ENCODE results near the gene SLC41A3. TPM values are rescaled to one million over a fixed set of nuclear protein-coding genes. Genes with fewer than 3 reads are reported as not detected.

SLC41A3 gene
- total and polyA plus RNA-seq, 2 of the 4 experiments (the other 2 are of a cell fraction) = 30.5 to 43.5 TPM

GRCh38 chr3:126124148-126124868 is 40.4 kb upstream of the SLC41A3 start:
- Histone ChIP-seq H3K4me1 (ENCODE audit: control insufficient read depth, insufficient read depth, low read length) (no peaks in the 10 kb centered on the region), H3K9me1 (ENCODE audit: insufficient read depth, low read length) (no peaks in the 10 kb centered on the region), H2BK120ac (ENCODE audit: low read depth, low read length) (no peak overlapping the region), H3K4ac (ENCODE audit: low read depth, low read length) (no peak overlapping the region), H4K5ac (ENCODE audit: low read depth, low read length) (no peak overlapping the region), H4K8ac (ENCODE audit: low read depth in 2 of 2, low read length in 2 of 2) (no peak overlapping the region), H3K9ac (ENCODE audit: low read depth, low read length) (no peak overlapping the region), H3K36me3 (ENCODE audit: control insufficient read depth, insufficient read depth, low read length) (no peaks in the 10 kb centered on the region), H3K14ac (replicated peaks; ENCODE audit: low read depth, low read length) (no peak overlapping the region), H2BK20ac (ENCODE audit: low read depth, low read length) (no peak overlapping the region), H3K56ac (ENCODE audit: extremely low read depth, insufficient read depth, low read length) (no peak overlapping the region), H2AK9ac (replicated peaks; ENCODE audit: low read depth, low read length, poor library complexity) (no peak overlapping the region), H2AK5ac (ENCODE audit: low read depth, low read length) (no peak overlapping the region), H4K20me1 (ENCODE audit: insufficient read depth, low read length) (no peaks in the 10 kb centered on the region), H3K4me2 (ENCODE audit: low read depth, low read length) (no peak overlapping the region), H2AFZ (replicated peaks; ENCODE audit: low read length, poor library complexity) (no peak overlapping the region), H3K79me1 (ENCODE audit: low read depth in 1 of 2, low read length in 2 of 2) (no peaks in the 10 kb centered on the region), H3K18ac (ENCODE audit: low read depth, low read length) (no peak overlapping the region), H4K91ac (ENCODE audit: insufficient read depth, low read depth, low read length) (no peak overlapping the region), H3K23ac (ENCODE audit: low read depth, low read length) (no peak overlapping the region), H3K27ac (ENCODE audit: insufficient read depth, low read length) (no peak overlapping the region), H3K27me3 (ENCODE audit: control insufficient read depth, insufficient read depth, low read length) (peaks cover 49% of the 10 kb centered on the region), H3K9me3 (ENCODE audit: control insufficient read depth, insufficient read depth, low read length) (no peaks in the 10 kb centered on the region), H2BK5ac (ENCODE audit: low read depth, low read length, poor library complexity, severe bottlenecking) (no peak overlapping the region), H3K4me3 (ENCODE audit: insufficient read depth, low read depth, low read length) (no peak overlapping the region), H2BK15ac (ENCODE audit: low read depth, low read length) (no peak overlapping the region)
- dilution Hi-C loops (cut with HindIII; ENCODE audit: low sequenced_read_pairs, unreplicated experiment) = no loop called here
- 10% methylated on average over 2 of the region's 10 CpGs; no CpG with 5 or more reads in 1 of the 2 experiments for WGBS, 2 experiments (ENCODE audit: extremely low coverage in 2 of 2, insufficient read length in 1 of 2)
- no TSS peak for BruUV-seq (replicated peaks)
- in situ Hi-C loops (cut with MboI; ENCODE audit: low sequenced_read_pairs) = no loop called here
- ATAC-seq (ENCODE audit: low read depth) (no peak), DNase-seq (no peak)
- TF ChIP-seq NFE2L2 (IDR thresholded peaks at IDR 0.05; ENCODE audit: low read depth, low read length) = no peak
- TF ChIP-seq RCOR1 (IDR thresholded peaks at IDR 0.05; ENCODE audit: insufficient replicate concordance, low read length) = no peak
- no peak for TF ChIP-seq BHLHE40 (IDR thresholded peaks at IDR 0.05; ENCODE audit: low read depth, low read length)
- no peak for TF ChIP-seq MAFK (IDR thresholded peaks at IDR 0.05; ENCODE audit: low read depth, low read length)
- CTCF ChIA-PET = no interaction called here
- intact Hi-C loops (cut with micrococcal nuclease) = no loop called here
- POLR2A ChIA-PET (ENCODE audit: unreplicated experiment) = no interaction called here

Measured in IMR-90 (cell line).